SKM-1 (cell line): ENCODE measurements around the gene AIFM1.
A peak's percentile ranks its signal among the peaks of the same experiment; 100 is the strongest.
"Not testable (repeated sequence)": the region's sequence is repeated elsewhere in the genome, so short reads cannot be mapped to it uniquely, and the experiment has no call there.

Source experiments
- DNase-seq: peaks from one replicate; lab custom pipeline; 2025; ENCODE audit not compliant: unreplicated experiment; lab: John Stamatoyannopoulos, UW

The AIFM1 gene

DNA sequence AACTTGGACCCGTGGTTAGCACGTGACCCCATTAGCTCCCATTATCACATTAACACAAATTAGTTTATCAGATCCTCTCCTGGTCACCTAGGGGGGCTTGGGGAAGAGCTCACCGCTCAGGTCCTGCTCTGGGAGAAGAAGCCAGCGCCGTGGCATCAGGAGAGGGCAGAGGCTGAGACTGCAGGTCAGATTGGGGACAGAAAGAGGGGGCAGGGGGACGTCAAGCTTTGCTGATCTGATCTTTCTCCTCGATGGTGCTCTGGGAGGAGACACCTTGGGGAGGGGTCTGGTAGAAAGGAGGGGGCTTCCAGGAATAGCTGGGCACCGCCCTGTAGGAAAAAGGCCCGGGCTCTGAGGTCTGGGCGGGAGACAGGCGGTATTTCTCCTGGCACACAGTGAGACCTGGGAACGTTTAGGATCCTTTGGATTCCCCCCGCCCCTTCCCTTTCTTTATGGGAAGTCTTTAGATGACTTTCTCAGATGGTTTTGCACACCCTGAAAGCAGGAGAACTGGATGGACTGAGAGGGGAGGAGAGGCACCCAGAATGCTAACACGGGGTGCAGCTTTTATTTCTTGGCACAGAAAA, 46.2 kb downstream of the AIFM1 start:
- DNase-seq: no peak

DNA sequence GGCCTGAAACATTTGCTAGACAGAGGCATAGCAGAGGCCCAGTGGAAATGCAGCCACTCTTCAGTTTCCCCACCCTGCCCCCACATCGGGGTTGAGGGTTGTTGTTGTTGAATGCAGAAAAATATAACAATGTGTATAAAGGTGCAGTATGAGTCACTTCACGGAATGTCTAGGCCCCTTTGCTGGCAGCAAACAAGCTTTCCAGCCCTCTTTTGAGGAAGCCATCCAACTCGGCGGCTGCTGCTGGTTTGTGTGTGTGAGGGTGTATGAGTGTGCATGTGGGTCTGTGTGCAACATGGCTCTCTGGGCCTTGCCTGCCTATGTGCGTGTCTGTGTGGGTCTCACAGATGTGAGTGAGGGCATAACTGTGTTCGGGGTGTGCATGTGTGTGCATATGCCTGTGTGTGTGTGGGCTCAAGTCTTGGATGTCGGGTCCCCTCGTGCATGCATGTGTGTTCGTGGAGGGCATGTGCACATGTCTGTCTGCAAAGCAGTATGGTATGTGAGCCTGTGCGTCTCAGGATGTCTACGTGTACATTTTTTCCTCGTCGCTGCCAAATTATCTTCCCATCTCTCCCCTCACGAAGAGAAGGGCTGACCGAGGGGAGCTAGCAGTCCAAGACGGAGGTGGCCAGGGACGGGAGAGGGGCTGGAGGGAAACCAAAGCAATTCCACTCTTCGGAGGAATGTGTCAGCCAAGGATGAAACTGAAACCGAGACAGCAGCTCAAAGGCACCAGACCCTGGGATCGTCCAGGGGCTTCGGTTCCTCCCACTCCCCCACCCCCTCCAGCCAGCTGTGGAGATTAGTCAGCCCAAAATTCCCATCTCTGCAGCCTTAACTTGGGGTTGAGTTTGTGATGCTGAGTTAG, 47.0 kb downstream of the AIFM1 start:
- no peak for DNase-seq

DNA sequence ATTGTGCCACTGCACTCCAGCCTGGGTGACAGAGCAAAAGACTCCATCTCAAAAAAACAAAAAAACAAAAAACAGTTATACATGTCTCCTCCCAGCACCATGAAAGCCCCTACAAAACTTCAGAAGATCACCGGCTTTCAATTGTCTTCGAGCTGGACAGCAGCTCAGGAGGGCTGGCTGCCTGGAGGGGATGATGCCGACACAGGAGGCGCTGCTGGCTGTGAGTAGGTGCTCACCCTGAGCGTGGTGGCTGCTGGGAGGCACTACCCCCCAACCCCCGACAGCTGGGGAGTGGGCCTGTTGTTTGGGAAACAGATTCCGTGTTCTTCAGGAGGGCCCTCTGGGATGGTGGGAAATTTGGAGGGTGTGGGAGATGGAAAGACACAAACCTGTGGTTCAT, 48.5 kb downstream of the AIFM1 start:
- DNase-seq: no peak

DNA sequence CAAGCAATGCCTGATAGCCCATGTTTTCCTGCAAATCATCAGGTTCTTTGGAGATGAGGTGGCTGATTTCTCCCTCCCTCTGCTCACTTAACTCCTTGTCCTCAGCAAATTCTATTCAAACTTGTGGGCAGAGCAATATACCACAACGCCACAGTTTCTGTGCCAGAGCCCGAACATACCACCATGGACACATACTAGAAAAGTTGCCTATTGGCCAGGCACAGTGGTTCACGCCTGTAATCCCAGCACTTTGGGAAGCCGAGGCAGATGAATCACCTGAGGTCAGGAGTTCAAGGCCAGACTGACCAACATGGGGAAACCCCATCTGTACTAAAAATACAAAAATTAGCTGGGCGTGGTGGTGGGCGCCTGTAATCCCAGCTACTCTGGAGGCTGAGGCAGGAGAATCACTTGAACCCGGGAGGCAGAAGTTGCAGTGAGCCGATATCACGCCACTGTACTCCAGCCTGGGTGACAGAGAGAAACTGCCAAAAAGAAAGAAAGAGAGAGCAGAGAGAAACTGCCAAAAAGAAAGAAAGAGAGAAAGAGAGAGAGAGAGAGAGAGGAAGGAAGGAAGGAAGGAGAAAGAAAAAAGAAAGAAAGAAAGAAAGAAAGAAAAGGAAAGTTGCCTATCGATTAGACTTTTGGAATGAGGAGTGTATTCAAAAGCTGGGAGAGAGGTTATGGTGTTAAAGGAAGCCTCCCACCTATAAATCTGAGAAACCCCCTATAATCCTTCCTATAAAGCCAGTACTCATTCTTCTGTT, 50.3 kb downstream of the AIFM1 start:
- DNase-seq: not testable (repeated sequence)

DNA sequence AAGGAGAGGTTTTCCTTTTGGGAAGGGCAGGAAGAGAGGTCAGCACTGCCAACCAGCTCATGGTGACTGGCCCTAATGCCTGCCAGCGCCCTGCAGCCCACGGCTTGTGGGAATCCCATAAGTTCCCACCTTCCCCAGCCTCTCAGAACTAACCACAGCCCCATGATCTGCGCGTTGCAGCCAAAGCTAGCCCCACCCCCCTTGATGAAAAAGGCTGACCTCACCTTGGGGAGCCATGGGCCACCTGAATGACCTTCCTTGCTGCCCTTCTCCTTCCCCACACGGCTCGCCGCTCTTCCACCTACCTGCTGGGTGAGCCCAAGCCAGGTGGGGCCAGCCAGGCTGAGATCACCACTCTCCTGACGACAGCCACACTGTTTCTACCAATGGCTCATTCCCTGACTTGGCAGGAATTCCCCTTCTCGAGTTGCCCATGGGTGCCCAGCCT, 51.5 kb downstream of the AIFM1 start:
- no peak for DNase-seq

DNA sequence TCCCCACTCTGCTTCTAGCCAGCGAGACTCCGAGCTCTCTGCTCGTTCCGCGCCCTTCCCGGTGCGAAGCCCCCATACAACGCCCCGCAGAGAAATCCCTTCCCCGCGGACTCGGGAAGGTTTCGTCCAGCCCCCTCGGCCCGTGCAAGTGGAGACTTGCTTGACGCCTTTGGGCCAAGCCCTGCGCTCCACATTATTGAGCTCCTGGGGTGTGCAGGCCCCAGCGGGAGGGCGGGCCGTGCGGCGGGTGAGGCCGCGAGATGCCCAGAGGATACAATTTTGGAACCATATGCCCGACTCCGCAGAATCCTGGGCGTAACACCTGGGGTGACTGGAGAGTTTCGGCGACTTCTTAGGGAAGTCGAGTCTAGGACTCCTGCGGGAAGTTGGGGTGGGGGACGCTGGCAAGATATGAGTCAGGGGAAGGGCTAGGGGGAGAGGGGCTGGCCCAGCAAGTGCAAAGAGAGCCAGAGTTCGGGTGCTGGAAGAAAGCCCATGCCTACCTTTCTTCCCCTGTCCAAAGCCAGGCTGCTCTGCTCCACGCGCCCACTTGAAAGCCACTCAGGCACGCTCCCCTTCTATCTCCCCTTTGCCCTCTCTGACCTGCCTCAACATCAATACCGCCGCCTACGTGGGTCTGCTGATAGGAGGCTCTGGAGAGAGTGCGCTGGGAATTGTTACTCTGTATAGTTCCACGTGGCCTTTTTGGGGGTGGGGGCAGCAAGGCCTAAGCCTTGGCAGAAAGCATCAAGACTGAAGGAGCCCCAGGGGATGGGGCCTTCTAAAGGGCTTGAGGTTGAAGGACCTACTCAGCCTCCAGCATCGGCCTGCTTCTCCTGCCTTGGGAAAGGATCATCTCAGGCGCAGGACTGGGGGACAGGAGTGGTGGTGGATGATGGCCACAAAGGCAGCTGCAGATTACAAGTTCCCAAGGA, 54.2 kb downstream of the AIFM1 start:
- no peak for DNase-seq

DNA sequence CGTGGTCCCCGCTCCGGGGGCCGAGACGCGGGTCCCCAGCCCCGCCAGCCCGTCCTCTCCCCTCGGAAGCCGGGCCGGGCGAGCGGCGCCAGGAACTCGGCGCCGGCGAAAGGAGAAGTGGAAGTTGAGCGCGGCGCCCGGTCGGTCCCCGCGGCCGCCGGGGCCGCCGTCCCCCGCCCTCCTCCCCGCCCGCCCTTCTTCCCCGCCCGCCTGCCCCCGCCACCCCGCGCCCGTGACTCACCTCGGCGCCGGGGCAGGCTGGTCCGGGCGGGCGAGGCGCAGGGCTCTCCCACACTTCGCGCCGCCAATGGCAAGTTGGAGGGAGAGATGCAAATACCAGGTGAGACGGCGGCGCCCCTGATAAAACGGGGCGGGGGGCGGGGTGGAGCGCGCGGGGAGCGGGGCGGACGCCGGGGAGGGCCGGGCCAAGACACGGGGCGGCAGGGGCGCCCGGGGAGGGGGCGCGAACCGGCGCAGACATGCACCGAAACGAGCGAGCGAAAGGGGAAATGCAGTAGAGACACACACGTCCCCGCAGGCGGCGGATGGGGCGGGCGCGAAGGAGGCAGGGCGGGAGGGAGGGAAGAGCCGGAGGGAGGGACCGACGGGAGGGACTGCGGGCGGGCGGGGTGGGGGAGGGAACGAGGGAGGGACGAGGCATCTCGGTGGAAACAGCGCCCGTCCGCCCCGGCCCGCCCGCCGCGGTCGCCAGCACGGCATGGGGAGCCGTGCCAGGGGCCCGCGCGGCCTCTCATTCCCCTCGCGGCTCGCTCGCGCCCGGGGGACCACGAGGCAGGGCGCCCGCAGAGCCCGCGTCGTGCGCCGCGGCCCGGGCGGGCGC, 55.0 kb downstream of the AIFM1 start, which contains the start of gene ELF4:
TSS of gene ELF4 (minus strand) at position 119 of the 841 bp plus-strand sequence. CDS start 29,167 bp downstream, outside the sequence.
- peak; percentile 36 for DNase-seq

DNA sequence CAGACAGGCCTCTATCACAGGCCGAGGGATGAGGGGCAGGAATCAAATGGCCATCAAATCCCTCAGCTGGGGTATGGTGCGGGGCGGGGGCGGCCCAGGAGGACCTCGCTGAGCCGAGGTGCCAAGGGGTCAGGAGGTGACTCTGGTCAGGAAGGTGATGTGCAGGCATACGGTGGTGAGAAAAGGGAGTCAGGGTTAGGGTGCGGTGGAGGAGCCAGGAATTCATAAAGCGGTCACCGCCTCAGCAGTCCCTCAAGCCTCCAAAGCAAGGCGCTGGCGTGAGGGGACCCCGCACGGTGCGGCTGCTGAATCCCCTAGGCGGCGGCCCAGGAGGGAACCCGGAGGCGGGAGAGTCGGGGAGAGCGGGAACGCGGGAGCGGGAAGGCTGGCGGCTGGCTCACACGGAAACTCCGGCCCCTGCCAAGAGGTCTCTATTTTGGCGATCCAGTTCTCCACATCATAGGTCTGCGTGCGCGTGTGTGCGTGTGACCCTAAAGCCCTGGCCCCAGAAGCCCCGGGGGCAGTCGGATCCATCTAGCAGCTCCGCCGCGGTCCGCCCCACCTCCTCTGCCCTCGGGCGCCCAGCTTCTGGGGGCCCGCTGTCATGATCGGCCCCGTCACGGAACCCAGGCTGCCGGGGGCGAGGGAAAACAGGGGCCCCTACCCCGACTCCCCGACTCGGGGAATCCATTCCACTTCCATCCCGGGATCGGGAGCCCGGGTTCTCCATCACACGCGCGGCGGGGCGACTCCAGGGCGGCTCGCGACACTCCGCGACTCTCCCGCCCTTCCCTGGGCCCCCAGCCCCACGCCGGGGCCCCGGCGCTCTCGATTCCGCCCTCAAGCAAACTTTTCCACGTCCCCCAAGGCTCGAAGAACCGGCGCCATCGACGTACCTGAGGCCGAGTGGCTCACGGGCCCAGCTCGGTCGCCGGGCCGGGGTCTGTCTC, 55.9 kb downstream of the AIFM1 start:
- no peak for DNase-seq

DNA sequence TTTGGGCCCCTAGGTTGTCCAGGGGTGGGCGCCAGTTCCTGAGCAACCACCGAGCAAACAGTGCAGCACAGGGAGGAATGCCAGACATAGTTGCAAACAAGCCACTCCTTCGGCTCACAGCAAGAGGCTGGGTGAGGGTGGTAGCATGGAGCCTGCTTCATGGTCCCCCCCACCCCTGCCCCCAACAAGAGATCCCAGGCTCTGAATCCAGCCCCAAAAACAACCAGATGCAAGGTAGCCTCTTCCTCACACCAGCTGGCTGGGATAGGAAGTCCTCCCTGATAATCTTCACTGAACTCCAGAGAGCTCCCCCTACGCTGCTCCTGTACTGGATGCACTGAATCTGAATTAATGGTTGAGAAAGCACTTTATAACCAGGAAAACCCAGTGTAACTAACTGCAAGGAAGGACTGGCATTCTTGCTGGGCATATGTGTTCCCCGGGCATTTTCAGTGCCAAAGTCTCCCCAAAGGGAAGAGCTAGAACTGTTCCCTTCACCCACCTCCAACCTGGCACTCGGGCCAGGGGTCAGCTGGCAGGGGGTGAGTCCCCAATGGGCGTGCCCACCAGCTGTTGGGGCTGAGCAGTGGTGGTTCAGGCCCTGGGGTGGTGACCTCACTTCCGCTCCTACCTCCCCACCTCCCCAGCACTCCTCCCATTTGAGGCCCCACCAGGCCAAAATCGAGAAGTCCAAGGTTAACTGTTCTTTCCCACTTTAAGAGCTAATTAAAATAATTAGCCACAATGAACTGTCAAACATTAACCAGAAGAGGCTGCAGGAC, 56.8 kb downstream of the AIFM1 start:
- DNase-seq: peak; percentile 11

DNA sequence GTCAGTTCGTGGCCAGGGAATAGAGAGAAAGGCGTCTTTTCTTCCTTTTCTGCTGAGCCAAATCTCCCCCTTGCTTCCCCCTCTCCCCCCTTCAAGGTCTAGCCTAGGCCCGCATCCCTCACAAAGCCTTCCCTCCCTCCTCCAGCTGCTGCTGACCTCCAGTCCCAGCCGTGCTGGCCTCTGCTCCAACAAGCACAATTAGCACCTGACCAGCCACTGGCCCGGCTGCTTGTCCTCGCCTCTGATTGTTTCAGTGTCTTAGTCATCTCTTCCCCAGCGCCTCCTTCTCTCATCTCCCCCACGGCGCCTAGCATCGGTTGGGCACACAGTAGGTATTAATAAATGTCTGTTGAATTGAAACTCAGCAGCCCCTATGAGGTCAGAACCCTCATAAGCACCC, 59.6 kb downstream of the AIFM1 start:
- DNase-seq: no peak

DNA sequence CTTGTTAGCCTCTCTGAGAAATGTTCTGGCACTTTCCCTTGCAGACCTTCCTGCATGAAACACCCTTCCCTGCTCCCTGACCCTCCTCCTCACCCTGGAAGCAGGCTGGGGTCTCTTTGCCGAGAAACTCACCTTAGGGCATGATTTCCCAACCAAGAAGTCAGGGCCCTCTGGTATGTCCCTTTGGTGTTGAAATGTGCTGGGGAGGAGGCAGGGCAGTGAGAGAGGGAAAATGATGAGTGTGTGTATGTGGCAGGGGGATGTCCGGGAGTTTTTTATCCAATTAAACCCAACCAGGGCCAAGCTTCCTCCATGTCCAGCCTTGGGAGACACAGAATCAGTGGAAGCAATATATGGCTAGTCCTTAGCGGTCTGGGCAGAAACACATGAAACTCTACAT, 60.4 kb downstream of the AIFM1 start:
- no peak for DNase-seq

DNA sequence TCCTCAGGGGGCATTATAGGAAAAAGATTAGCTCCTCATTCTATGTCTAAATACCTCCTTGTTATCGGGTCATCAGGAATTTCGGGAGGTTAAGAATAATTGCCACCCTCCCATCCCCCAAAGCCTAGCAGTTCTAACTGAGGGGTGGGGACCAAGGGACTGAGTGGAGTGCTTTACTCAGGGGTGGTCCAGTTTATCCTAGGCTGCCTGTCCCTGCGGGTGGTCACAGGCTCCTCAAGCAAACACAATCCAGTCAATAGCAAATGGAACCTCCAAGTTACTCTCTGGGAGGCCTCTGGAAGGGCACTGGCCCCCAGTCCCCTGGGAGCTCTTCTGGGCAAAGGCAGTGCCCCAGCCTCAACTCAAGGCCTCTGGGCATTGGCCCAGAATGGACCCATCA, 62.0 kb downstream of the AIFM1 start:
- no peak for DNase-seq

DNA sequence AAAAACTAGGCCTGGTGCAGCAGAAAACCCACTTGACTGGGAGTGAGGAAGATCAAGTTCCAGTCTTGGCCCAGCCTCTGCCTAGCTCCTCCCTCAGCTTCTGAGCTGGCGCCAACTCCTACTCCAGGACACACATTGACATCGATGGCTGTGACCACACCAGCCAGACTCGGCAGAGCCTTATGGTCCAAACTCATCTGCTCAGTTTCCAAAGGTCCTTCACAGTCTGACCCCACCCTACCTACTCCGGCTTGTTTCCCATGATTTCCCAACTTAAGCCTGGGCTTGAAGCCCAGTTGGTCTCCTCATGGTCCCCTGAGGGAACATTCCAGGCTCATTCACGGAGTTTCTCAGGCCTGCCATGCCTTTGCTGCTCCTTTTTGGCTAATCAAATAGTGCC, 65.5 kb downstream of the AIFM1 start:
- DNase-seq: no peak

DNA sequence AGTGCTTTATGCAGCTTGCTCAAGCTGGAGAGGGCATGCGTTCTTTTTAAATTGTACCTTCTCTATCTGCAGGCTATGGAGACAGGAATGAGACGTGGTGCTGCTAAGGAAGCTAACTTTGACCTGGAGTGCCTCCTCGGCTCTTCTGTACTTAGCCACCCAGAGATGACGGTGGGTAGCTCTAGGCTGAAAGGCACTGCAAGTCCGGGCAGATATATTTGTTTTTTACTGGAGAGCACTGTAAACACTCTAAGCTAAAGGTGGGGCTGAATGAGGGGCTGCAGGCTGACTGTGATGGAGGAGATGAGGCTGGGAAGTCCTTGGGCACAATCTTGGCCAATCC, 67.5 kb downstream of the AIFM1 start:
- DNase-seq: no peak

DNA sequence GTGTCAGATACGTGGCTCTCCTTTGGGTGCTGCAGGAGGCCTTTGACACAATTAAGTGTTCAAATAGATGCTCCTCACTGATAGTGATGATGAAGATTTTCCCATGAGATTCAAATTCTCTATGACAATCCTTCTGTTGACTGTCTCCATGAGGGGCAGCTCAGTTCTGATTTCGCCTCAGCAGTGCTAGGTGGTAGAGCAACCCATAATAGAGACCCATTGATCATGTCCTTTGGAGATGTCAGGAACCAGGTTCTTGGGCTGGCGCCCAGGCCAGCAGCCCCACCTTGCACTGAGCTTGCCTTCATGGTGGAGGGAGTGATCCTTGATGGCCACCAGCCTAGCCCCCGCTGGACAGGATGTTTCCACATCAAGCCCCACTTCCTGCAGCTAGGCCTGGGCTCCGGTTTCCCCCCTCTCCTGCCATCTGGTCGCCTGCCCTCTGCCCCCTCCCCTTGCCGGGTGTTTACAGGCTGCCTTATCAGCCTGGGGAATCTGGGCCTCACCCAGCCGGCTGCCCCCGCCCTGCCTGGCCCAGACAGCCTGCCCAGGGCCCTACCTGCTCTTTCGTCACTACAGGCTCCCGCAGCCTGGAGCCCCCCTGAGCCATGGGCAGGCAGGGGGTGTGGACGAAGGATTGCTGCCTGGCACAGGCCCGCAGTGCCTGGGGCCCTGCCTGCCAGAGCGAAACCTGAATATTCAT, 68.0 kb downstream of the AIFM1 start:
- DNase-seq: no peak

DNA sequence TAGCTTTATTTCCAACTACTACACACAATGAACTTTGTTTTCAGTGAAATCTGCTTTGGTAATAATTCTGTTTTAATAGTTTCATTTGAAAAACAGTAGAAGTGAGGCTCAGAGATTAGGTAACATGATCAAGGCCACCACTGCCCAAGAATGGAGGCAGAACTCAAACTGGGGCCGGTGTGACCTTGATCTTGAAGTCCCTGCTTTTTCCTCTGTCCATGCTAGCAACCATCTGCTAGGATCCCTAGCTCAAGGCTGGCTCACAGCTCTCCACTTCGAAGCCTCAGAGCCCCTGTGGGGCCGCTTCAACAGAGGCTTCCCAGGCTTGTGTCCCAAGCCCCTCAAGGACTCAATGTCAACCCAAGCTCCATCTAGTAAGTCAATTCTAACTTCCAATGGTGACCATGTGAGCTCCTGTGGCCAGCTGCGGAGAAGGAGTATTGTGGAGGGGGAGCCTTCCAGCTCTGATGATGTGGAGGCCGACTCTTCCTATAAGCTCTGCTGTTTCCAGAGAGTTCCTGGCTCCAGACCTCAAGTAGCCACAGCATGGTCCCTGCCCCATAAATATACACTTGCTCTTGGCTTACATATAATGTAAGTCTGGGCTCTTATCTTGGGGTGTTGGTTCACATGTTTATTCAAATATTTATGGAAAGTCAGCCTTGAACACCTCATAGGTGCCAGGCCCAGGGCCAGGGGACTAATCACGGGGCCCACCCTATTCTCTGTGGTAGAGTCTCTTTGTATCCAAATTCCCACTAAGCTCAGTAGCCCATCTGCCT, 70.2 kb downstream of the AIFM1 start:
- DNase-seq: no peak

DNA sequence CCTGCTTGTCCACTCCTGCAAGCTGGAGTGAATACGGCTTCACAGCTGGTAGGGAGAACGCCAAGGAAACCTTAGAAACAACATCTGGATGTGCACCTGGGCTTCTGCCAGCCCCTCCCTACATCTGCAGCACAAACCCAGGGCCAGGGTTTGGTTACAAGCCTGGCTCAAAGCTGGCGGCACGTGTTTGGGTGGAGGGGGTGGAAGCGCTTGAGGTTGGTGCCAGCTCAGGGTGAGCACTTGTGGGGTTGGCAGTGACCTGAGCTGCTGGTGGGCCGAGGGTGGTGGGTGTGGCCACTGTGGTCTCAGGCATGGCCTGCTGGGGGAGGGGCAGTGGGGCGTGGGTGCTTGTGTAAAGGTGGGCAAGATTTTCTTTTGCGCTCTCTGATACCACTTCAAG, 70.9 kb downstream of the AIFM1 start:
- no peak for DNase-seq
